ENCODE results near the gene NUB1.

The NUB1 gene

DNA sequence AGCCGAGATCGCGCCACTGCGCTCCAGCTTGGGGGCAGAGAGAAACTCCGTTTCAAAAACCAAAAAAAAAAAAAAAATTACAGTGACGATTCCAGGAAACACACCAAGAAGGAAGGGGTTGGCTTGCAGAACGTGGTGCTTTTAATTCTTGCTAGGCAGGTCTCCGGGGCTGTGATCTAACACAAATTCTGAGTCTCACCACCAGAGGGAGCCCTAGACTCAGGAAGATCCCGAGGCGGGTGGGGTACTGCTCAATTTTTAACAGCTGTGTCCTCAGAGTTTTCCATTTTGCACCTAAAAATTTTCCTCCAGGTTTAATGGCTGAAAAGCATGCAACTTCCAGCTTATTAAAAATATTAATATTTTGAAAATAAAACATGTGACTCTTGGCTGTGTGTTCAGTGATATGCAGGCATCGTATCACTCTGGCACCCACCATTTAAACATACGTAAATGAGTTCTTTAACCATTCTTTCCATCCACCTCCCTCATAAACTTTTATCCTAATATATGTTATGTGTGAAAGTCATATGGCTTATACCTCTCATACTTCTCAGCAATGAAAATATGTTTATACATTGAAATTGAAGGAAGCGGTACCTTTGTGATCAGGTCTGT is 26.5 kb upstream of the NUB1 start:
- DNase-seq, result peak; percentile 87

DNA sequence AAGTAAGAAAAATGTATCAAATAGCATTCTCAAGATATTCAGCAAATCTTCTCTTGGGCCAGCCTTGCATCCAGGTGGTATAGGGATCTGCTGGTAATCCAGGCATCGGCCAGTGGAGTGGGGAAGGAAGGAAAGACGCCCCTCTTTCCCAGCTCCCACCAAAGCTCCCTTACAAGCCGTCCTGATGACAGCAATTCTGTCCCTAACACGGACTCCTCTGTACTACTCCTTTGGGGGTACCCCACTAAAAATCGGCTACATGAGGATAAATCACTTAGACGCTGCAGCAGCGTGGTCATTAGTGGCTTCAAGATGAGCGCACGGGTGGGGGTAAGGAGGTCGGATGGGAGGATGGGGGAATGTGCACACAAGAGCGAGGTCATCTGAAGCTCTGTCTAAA is 24.7 kb upstream of the NUB1 start:
- no peak for DNase-seq

DNA sequence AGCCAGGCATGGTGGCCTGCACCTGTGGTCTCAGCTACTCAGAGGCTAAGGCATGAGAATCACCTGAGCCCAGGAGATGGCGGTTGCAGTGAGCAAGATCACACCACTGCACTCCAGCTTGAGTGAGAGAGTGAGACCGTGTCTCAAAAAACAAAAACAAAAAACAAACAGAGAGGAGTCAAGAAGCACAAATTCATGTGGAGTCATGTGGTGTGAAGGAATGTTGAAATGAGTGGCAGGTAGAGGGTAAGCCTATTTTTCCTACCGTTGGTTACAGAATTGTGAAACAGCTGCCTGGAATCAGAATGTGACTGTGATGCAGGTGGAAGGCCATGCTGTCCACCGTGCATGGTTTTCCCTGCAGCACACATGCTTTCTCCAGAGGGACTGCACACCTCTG is 23.7 kb upstream of the NUB1 start:
- no peak for DNase-seq

DNA sequence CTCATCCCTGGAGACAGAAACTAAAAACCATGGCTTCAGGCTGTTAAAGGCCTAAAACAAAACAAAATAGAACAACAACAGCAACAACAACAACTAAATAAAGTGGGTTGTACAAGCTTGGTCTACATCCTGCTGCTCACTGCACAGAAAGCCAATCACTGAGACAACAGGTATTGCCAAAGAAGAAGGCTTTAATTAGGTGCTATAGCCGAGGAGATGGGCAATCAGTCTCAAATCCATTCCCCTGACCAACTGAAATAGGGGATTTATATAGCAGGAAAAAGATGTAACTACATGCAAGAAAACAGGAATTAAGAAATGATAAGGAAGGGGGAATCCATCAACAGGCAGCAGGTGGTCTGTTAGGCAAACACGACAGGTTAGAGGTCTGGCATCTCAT is 22.4 kb upstream of the NUB1 start:
- no peak for DNase-seq

DNA sequence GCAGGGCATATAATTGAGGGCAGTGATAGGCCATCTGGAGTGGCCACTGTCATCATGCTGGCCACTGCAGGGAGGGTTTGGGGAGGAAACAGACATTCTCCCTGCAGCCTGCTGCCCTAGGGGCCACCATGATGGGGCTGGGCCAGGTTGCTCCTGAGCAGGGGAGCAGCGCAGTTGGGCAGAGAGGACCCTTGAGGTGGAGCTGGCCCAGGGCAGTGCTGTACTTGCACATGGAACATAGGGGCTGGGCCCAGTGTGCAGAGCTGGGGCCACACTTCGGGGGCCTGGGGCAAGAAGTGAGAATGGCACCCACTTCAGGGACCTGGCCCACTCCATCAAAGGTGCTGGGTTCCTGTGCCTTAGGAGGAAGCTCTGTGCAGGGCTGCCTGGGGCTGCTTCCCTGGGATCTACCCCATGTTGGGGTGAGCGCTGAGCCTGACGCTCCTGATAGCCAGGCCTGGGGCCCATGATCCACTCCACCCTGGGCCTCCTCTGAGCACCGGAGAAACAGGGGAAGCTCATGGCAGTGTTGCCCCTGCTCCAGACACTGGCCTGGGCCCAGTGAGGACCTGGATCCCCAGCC is 21.3 kb upstream of the NUB1 start:
- no peak for DNase-seq

DNA sequence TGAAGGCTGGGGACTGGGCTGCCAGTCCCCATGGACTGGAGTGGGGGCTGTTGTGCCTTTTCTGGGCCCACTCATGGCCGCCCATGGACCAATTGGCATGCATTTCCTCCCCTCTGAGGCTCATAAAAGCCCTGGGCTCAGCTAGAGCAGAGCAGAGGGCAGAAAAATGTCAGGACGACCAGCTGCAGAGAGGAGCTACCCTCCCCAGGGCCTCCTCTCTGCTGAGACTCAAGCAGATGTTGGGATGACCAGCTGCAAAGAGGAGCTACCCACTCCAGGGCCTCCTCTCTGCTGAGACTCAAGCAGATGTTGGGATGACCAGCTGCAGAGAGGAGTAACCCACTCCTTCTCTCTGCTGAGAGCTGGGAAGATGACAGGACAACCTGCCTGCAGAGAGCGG is 20.3 kb upstream of the NUB1 start:
- peak; percentile 21 for DNase-seq

DNA sequence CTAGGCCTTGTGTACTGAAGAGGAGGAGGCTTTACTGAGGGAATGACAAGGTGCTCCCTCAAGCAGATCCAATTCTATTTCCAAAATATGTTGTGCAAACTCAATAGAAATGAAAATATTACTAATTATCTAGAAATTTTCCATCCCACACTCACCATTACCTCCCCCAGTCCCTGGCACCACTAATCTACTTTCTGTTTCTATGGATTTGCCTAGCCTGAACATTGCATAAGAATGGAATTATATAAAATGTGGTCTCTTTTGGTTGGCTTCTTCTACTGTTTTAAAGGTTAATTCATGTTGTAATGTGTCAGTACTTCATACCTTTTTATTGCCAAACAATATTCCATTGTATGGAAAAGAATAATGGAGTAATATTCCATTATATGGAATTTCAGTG is 18.7 kb upstream of the NUB1 start:
- no peak for DNase-seq

DNA sequence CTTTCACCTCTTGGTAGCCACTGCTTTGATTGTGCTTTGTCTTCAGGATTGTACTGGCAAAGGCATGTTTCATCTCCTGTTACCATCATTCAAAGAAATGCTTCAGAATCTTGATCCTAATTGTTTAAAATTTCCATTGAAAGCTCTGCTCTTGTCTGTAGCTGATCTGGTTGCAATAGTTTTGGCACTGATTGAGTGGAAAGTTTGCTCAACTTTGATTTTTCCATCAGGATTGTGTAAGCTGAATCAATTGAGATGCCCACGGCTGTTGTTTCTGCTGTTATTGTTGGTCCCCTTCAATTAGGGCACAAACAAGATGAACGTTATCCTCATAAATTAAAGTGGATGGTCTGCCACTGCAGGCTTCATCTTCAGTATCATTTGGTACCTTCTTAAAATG is 14.6 kb upstream of the NUB1 start:
- no peak for DNase-seq

DNA sequence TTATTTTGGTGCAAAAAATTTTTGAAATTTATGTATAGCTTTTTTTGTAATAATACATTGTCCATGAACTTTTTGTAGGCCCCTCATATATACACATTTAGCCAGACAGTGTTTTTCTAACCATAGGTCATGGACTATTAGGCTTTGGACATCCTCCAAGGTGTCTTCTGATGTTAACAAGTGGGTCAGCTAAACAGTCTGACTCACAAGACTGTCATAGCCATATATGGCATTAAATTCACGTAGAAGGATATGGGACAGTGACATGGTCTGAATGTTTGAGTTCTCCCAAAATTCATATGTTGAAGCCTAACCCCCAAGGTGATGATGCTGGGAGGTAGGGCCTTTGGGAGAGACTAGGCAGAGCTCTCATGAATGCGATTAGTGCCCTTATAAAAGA is 14.0 kb upstream of the NUB1 start:
- DNase-seq, result no peak

DNA sequence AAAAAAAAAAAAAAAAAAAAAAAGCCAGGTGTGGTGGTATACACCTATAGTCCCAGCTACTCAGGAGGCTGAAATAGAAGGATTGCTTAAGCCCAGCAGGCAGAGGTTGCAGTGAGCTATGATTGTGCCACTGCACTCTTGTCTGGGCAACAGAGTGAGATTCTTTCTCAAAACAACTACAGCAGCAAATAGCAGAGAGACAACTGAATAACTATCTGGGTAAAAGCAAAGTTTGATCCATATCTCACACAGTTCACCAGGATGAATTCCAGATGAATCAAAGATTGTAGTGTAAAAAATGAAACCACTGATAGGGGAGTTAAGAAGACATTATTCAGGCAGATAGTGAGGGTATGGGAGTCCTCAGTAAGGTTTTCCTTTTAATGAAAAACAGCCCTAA is 11.4 kb upstream of the NUB1 start:
- no peak for DNase-seq

DNA sequence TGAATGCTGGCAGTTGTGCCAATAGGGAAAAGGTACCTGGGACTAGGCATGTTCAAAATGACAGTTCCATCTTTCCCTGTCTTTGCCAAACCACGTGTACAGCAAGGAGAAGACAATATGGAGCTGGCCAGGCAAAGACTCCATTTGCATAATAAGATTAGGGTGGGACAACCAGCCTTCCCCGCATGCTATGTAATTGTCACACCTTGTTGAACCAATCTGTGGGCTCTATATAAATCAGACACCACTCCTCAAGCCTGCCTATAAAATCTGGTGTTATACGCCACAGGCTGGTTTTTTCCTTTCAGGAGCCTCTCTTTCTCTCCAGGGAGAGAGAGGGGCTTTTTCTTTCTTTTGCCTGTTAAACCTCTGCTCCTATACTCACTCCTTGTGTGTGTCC is 11.0 kb upstream of the NUB1 start:
- DNase-seq, result no peak

DNA sequence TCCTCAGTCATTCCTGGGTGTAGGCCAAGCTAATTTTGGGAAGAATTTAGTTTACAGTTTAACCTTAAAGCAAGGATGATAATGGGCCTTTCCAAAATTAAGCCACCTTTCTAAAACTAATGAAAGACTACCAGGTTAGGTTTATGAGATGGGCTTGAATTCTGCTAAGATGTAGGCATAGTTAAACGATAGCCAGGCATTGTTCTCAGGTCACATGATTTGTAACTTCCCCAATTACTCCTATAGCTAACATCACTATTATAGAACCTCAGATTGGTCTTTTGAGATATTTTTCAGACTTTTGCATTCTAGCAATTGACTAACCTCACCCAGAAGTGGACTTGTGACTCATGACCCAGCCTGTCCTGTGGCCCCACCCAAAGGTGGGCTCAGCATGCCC is 7.0 kb upstream of the NUB1 start:
- no peak for DNase-seq

DNA sequence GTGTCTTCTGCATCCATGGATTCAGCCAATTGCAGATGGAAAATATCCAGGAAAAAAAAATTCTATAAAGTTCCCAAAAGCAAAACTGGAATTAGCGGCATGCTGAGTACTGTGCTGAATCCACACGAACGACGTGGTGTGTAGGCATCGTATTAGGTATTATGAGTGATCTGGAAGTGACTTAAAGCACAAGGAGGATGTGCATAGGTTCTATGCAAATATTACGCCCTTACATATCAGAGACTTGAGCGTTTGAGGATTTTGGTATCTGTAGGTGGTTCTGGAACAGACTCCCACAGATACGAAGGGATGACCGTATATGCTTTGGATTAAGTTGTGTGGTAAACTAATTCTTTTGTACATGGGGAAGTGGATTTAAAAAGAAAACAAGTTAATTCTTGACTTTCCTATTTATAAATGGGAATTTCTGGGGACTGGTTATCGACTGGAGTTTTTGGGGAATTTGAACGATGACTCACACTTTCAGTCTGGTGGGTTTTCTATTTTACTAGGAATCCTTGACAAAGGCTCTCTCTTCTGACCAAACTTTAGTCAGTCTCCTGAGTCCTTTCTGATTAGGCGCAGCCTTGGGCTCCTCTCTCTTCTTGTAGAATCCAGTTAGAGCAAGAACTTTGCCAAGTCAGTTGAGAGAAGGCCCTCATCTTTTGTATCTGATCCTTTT is 5.4 kb upstream of the NUB1 start:
- DNase-seq, result no peak

DNA sequence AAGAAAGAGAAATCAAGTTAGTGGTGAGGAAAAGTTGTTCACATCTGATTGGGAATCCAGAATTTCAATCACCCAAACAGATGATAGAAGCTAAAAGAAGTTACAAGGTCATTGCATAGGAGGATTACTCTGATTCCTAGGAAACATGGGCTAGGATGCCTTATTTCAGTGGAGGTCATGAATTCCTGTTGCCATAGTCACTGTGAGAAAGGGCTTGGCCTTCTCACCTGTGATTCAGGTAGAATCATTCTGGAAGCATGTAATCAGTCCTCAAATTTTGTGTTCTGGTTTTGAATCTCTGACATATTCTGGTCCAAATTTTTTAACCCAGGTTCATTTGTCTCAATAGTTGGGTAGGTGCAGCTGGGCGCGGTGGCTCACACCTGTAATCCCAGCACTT is 4.3 kb upstream of the NUB1 start:
- no peak for DNase-seq

DNA sequence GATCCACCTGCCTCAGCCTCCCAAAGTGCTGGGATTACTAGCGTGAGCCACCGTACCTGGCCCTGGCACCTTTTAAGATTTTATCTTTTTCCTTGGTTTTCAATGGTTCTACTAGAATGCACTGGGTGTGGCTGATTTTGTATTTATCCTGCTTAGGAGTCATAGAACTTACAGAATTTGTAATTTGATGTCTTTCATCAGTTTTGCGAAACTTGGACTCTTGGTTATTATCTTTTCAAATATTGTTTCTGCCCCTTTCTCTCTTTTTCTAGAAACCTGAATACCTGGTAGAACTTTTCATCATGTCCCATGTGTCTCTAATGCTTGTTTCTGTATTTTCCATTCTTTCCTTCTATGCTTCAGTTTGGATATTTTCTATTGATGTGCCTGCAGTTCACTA is 2.8 kb upstream of the NUB1 start:
- no peak for DNase-seq

DNA sequence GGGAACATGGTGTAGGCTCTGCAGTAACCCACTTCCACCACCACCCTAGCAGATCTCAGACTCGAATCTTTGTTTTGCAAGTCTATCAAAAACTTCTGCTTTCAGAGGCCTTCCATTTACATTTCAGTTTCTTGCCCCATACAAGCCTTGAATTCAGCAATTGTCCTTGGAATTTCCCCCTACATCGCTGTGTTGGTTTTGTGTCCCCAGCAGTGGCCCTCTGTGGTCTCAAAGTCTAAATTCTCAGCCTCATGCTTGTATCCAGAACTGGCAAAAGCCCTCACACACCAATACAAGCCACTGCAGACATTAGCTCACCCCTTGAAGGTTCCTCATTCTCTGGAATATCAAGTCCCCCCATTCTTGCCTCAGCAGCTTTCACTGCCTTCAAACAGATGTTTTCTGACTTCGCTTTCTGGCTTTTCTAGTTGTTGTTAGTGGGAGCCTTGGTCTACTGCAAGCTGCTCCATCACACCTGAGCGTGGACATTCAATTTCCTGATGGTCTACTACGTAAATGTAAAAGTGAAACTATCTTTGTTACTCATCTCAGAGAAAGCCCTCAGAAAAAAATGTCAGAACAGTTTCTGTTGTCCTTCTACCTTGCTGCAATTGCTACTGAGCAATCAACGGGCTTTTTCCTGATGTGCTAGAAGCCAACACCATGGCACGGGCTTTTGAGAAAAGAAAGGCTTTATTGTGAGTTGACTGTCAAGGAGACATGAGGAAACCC is 1.8 kb upstream of the NUB1 start:
- peak; percentile 21 for DNase-seq

DNA sequence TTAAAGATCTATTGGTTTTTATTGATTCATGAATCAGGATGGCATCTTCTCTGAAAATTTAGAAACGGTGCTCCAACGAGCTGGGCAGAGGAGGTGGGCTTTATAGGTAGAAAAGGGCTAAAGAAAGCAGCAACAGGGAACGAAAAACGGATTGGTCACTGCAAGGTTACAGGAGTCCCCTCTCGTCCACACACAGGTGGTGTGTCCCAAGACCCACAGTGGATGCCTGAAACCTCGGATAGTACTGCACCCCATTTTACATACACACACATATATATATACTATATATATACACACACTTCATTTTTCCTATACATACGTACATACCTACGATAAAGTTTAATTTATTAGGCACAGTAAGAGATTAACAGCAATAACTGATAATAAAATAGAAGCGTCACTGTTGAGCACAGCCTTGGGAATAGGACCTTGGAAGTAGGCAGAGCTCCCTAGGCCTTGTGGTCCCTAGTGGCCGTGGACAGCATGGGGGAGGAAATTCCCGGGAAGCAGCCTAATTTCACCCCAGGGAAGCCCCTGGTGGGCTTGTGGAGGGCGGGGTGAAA is 737 bp upstream of the NUB1 start:
- peak; percentile 51 for DNase-seq

DNA sequence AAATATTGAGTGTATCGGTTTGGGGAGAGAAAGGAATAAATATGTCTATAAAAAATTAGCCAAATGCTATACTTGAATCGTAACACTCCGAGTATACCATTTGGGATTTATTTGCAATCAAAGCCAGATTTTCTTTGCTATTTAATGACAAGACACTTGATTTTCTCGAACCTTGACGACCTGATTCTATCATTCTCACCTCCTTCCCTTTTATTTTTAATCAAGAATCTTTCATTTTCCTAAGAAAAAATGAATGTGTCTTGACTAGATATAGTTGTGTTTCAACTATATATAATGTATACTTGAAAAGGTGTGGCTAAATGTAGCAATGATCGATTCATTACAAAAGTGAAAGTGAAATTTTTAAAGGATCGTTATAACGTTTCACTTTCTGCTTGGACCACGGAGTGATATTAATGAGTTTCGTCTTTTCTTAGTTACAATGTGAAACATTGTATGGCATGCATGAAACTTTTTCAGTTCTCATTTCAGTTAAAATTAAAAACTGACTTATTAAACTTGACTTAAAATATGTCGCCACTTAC is 562 bp downstream of the NUB1 start:
- DNase-seq, result peak; percentile 51

DNA sequence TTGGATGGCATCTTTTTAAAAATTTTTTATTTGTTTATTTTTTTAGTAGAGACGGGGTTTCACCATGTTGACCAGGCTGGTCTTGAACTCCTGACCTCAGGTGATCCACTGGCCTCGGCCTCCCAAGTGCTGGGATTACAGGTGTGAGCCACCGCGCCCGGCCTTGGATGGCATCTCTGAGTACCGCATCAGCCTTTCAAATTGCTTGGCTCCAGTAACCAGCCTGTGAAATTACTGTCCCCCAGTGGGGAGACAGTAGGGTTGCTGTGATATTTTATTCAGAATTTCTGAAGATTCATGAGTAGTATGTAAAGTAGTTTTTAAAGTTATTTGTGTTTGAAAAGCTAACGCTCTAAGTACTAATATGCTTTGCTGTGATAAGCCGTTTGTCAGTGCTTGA is 1.2 kb downstream of the NUB1 start:
- DNase-seq, result no peak

DNA sequence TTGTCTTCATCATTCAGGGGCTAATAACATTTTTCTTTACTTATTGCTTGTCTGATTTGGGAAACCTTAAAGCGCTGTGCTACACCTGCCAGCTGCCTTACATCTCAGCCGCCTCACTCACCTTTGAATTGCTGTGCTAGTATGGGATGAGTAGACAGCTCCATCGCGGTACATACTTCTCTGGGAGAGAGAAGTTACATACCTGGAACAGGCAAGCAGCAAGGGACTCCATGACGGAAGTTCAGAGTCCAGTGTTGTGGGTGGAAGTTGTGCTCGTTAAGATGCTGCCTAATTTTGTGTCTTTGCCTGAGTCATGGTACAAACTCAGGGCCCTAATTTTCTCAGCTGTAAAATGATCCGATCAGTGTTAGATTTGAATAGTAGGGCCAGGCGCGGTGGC is 1.9 kb downstream of the NUB1 start:
- no peak for DNase-seq

DNA sequence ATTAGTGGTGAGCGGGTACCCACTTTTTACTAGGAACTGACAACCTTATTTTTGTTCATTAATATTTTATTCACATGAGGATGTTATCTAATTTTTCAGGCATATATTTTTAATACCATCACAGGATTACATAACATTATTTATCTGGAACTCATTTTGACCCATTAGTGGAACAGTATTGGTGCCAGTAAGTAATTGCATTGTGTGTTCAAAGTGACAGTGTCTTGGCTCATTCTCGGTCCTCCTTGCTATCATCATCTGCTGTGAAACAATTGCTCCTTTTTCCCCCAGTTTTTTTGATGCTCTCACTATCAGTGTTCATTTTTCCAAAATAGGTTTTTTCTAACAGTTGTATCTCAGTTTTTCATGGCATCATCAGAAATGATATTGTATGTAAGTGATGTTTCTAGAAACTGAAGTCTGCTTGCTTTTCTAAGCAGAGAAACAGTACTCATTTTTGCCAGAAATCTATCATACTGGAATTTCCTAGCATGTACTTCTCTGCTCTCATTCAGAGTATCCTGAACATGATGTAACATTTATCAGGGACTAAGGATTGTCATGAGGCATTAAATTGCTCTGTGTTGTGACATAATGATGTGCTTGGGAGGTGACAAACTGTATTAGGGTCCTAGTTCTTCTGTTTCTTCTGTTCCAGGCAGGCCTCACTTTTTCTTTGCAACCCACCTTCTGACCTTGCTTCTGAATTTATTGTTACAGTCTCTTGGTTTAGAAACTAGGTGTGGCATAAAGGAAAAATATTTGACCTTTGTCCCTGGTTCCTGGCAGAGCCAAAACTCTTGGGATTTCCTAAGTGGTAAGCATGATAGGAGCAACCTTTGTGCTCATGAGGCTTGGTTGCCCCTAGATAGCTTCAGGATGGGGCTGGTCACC is 4.2 kb downstream of the NUB1 start:
- DNase-seq, result no peak

DNA sequence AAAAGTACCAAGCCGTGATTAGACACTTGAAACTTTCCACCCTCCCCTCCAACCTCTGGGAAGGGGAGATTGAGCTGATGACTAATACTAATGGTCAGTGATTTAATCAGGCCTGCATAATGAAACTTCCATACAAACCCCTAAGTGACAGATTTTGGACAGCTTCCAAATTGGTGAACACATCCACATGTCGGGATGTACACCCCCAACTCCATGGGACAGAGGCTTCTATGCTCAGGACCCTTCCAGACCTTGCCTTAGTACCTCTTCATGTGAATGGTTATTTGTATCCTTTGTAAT is 4.8 kb downstream of the NUB1 start:
- no peak for DNase-seq

DNA sequence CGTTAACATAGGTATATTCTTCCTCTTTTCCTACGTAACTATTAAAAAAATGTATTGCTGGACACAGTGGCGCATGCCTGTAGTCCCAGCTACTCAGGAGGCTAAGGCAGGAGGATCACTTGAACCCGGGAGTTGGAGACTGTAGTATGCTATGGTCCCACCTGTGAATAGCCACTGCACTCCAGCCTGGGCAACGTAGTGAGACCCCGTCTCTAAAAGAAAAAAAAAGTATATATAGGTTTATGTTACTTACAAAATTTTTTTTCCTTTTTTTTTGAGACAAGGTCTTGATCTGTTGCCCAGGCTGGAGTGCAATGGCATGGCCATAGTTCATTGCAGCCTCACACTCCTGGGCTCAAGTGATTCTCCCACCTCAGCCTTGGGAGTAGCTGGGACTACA is 5.6 kb downstream of the NUB1 start:
- DNase-seq, result no peak
